ENCODE data around the gene MID1.

MID1 gene

GRCh38 chrX:10619425-10620046, 849 bp downstream of the MID1 start:
- peaks cover 30% of the 10 kb centered on the region for H3K4me1 ChIP-seq (ENCODE audit: insufficient read depth, poor library complexity, severe bottlenecking)
- no peaks in the 10 kb centered on the region for H3K27me3 ChIP-seq (ENCODE audit: insufficient read depth, poor library complexity, severe bottlenecking)
- TF ChIP-seq, protein P1, sequence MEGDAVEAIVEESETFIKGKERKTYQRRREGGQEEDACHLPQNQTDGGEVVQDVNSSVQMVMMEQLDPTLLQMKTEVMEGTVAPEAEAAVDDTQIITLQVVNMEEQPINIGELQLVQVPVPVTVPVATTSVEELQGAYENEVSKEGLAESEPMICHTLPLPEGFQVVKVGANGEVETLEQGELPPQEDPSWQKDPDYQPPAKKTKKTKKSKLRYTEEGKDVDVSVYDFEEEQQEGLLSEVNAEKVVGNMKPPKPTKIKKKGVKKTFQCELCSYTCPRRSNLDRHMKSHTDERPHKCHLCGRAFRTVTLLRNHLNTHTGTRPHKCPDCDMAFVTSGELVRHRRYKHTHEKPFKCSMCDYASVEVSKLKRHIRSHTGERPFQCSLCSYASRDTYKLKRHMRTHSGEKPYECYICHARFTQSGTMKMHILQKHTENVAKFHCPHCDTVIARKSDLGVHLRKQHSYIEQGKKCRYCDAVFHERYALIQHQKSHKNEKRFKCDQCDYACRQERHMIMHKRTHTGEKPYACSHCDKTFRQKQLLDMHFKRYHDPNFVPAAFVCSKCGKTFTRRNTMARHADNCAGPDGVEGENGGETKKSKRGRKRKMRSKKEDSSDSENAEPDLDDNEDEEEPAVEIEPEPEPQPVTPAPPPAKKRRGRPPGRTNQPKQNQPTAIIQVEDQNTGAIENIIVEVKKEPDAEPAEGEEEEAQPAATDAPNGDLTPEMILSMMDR (IDR thresholded peaks at IDR 0.05; ENCODE audit: poor library complexity, severe bottlenecking): no peak
- no peak for ATAC-seq (ENCODE audit: low read depth)
- no peaks in the 10 kb centered on the region for H3K9me3 ChIP-seq (ENCODE audit: severe bottlenecking)
- H3K4me3 ChIP-seq (ENCODE audit: severe bottlenecking): peak overlapping the region; percentile 87
- peak overlapping the region; percentile 83 for H3K27ac ChIP-seq (ENCODE audit: poor library complexity, severe bottlenecking)
- no peaks in the 10 kb centered on the region for H3K36me3 ChIP-seq (ENCODE audit: low read depth)
- DNase-seq (ENCODE audit: low spot score): no peak

DNA sequence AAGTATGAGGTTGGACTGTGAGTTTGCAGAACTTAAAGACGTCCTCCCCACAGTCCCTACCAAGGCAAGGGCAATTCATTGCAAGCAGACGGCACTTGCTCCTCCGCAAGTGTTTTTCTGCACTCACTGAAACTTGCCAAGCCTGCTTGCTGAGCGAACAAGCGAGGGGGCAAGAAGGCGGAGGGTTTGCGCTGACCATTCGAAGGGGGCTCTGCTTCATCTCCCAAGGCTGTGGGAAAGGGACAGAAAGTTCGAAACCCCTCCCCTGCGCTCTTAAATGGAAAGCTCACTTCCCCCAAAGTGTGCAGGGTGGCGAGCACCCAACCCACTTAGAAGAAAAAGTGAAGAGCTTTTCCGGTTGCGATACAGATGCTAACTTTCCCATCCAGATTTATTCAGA, 1.4 kb downstream of the MID1 start:
- TF ChIP-seq, protein P1 (IDR thresholded peaks at IDR 0.05; ENCODE audit: poor library complexity, severe bottlenecking): no peak
- Histone ChIP-seq H3K9me3 (ENCODE audit: severe bottlenecking) (no peaks in the 10 kb centered on the region), H3K4me1 (ENCODE audit: insufficient read depth, poor library complexity, severe bottlenecking) (peaks cover 30% of the 10 kb centered on the region), H3K36me3 (ENCODE audit: low read depth) (no peaks in the 10 kb centered on the region), H3K27ac (ENCODE audit: poor library complexity, severe bottlenecking) (peak overlapping the region; percentile 83), H3K4me3 (ENCODE audit: severe bottlenecking) (peak overlapping the region; percentile 87), H3K27me3 (ENCODE audit: insufficient read depth, poor library complexity, severe bottlenecking) (no peaks in the 10 kb centered on the region)
- DNase-seq (ENCODE audit: low spot score) (no peak), ATAC-seq (ENCODE audit: low read depth) (no peak)

GRCh38 chrX:10617999-10618351, 2.4 kb downstream of the MID1 start:
- Histone ChIP-seq H3K9me3 (ENCODE audit: severe bottlenecking) (no peaks in the 10 kb centered on the region), H3K4me3 (ENCODE audit: severe bottlenecking) (peak overlapping the region; percentile 87), H3K27ac (ENCODE audit: poor library complexity, severe bottlenecking) (peak overlapping the region; percentile 83), H3K27me3 (ENCODE audit: insufficient read depth, poor library complexity, severe bottlenecking) (no peaks in the 10 kb centered on the region), H3K36me3 (ENCODE audit: low read depth) (no peaks in the 10 kb centered on the region), H3K4me1 (ENCODE audit: insufficient read depth, poor library complexity, severe bottlenecking) (peaks cover 30% of the 10 kb centered on the region)
- TF ChIP-seq, protein P1 (IDR thresholded peaks at IDR 0.05; ENCODE audit: poor library complexity, severe bottlenecking): no peak
- DNase-seq (ENCODE audit: low spot score) (no peak), ATAC-seq (ENCODE audit: low read depth) (peak; percentile 69)

DNA sequence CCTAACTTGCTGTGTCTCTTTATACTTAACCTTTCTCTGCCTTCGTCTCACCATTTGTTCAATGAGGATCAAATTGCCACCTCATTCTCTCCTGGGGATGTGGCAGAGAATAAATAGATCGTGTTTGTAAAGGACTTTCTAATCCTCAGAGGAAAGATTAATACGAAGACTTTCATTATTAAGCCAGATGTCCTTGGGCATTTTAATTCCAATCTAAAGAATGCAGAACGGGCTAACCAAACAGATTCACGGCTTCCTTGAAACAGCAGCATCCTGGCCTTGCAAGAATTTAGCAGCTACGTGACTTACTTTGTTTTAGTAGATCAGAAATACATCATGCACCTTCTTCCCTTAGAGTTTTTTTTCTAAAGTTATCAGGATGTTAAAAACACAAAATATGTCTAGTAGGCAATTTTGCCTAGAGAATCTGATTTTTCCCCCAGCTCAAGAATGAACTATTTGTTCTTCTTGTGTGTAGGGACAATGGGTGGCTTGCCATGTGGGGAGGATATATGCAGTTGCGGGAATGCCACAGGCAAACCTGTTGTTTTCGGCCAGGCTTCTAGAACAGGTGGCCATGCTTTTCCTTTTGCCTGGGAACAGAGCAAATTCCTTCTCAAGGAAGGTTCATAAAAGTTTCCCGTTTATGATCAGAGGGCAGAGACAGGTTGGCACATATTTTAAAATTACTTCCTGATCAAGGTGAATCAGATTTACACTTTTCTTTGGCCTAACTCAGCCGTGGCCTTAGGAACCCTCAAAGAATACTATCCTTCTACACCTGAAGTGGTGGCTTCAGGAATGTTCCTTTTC, 3.0 kb downstream of the MID1 start:
- Histone ChIP-seq H3K4me1 (ENCODE audit: insufficient read depth, poor library complexity, severe bottlenecking) (peaks cover 36% of the 10 kb centered on the region), H3K9me3 (ENCODE audit: severe bottlenecking) (no peaks in the 10 kb centered on the region), H3K27me3 (ENCODE audit: insufficient read depth, poor library complexity, severe bottlenecking) (no peaks in the 10 kb centered on the region), H3K4me3 (ENCODE audit: severe bottlenecking) (peak overlapping the region; percentile 87), H3K36me3 (ENCODE audit: low read depth) (no peaks in the 10 kb centered on the region), H3K27ac (ENCODE audit: poor library complexity, severe bottlenecking) (peak overlapping the region; percentile 83)
- ATAC-seq (ENCODE audit: low read depth) (peak; percentile 5), DNase-seq (ENCODE audit: low spot score) (no peak)
- TF ChIP-seq, protein P1 (IDR thresholded peaks at IDR 0.05; ENCODE audit: poor library complexity, severe bottlenecking): no peak

Measured in RWPE2 (cell line).